ENCODE results near the gene IL17RD. TPM values are rescaled to one million over a fixed set of nuclear protein-coding genes. Genes with fewer than 3 reads are reported as not detected.

The IL17RD gene
- total RNA-seq, 1 experiment from 2014 or later: 1.3 TPM

DNA sequence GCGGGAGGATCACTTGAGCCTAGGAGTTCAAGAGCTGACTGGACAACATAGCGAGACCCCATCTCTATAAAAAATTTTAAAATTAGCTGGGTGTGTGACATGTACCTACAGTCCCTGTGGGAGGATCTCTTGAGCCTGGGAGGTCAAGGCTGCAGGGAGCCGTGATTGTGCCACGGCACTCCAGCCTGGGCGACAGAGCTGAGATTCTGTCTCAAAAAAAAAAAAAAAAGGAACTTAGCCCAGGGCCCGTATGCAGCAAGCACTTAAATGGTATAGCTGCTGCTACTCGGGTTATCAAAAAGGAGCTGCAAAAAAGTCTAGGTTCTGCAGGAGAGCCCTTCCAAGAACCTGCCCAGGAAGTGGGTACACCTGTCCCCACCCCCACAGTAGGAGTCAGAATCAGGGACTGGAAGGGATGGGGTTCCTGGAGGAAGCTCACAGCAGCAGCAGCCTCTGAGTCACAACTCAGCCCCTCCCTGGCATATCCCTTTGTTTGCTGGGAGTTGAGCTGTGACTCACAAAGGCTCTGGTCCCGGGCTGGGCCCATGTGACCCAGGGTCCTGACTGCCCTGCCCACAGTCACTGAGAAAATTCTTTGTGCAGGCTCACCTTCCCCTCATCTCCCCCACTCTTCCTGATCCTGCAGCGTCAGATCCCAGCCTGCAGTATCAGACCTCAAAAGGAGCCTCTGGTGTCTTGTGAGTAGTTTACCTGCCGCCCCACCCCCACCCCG is 104.9 kb downstream of the IL17RD start, which contains the start of gene SPATA12:
Gene SPATA12 (plus strand): TSS at position 576 of the 733 bp plus-strand sequence. CDS start 13,031 bp downstream, outside the sequence.
- DNase-seq (ENCODE audit: low spot score): peak; percentile 18
- Histone ChIP-seq H3K4me1 (ENCODE audit: insufficient read depth, low read length, poor library complexity, severe bottlenecking) (no peaks in the 10 kb centered on the region), H3K9me3 (ENCODE audit: low read depth, low read length, poor library complexity, severe bottlenecking) (no peaks in the 10 kb centered on the region), H3K4me3 (ENCODE audit: low read depth, low read length, poor library complexity, severe bottlenecking) (no peak within 1 kb of the TSS), H3K27ac (ENCODE audit: low read depth, low read length, poor library complexity, severe bottlenecking) (no peak within 1 kb of the TSS), H3K36me3 (ENCODE audit: insufficient read depth, low read length, poor library complexity, severe bottlenecking) (no peaks in the 10 kb centered on the region), H3K27me3 (replicated peaks; ENCODE audit: insufficient read depth, low read depth, low read length, poor library complexity) (no peaks in the 10 kb centered on the region)
- BruUV-seq (replicated peaks): no TSS peak
- ChIA-PET CTCF (interaction anchor here (0.6 kb wide), 1 partner anchor 9 kb away, joined by 3 read pairs; no protein-coding TSS in a partner anchor), POLR2A (ENCODE audit: low non-redundant PET) (no interaction called here)
- TF ChIP-seq EZH2 (IDR thresholded peaks at IDR 0.05; ENCODE audit: borderline replicate concordance, low read depth, low read length, poor library complexity, severe bottlenecking): no peak
- TF ChIP-seq, protein P1, sequence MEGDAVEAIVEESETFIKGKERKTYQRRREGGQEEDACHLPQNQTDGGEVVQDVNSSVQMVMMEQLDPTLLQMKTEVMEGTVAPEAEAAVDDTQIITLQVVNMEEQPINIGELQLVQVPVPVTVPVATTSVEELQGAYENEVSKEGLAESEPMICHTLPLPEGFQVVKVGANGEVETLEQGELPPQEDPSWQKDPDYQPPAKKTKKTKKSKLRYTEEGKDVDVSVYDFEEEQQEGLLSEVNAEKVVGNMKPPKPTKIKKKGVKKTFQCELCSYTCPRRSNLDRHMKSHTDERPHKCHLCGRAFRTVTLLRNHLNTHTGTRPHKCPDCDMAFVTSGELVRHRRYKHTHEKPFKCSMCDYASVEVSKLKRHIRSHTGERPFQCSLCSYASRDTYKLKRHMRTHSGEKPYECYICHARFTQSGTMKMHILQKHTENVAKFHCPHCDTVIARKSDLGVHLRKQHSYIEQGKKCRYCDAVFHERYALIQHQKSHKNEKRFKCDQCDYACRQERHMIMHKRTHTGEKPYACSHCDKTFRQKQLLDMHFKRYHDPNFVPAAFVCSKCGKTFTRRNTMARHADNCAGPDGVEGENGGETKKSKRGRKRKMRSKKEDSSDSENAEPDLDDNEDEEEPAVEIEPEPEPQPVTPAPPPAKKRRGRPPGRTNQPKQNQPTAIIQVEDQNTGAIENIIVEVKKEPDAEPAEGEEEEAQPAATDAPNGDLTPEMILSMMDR (conservative IDR thresholded peaks at IDR 0.05; ENCODE audit: low read depth, low read length): no peak
- intact Hi-C loops (cut with micrococcal nuclease; ENCODE audit: unreplicated experiment): no loop called here

DNA sequence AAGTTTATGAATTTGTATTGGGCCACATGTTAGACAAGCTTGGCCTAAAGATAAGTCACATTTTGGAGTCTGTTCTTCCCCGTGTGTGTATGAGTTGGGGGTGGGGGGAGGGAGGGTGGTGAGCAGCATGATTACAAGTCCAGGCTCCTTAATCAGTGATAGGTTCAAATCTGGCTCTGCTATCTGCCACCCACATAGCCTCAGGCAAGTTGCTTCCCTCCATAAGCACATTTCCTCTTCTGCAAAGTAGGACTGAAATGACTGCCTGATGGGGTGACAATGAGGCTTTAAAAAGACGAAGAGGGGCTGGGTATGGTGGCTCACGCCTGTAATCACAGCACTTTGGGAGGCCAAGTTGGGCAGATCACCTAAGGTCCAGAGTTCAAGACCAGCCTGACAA is 105.7 kb downstream of the IL17RD start:
- no peaks in the 10 kb centered on the region for H3K9me3 ChIP-seq (ENCODE audit: low read depth, low read length, poor library complexity, severe bottlenecking)
- TF ChIP-seq, protein P1 (conservative IDR thresholded peaks at IDR 0.05; ENCODE audit: low read depth, low read length): no peak
- POLR2A ChIA-PET (ENCODE audit: low non-redundant PET): no interaction called here
- no peak for DNase-seq (ENCODE audit: low spot score)
- CTCF ChIA-PET: no interaction called here
- intact Hi-C loops (cut with micrococcal nuclease; ENCODE audit: unreplicated experiment): no loop called here
- no peaks in the 10 kb centered on the region for H3K4me1 ChIP-seq (ENCODE audit: insufficient read depth, low read length, poor library complexity, severe bottlenecking)
- BruUV-seq (replicated peaks): no TSS peak
- H3K36me3 ChIP-seq (ENCODE audit: insufficient read depth, low read length, poor library complexity, severe bottlenecking): no peaks in the 10 kb centered on the region
- no peaks in the 10 kb centered on the region for H3K27me3 ChIP-seq (replicated peaks; ENCODE audit: insufficient read depth, low read depth, low read length, poor library complexity)
- H3K4me3 ChIP-seq (ENCODE audit: low read depth, low read length, poor library complexity, severe bottlenecking): no peak overlapping the region
- H3K27ac ChIP-seq (ENCODE audit: low read depth, low read length, poor library complexity, severe bottlenecking): no peak overlapping the region

DNA sequence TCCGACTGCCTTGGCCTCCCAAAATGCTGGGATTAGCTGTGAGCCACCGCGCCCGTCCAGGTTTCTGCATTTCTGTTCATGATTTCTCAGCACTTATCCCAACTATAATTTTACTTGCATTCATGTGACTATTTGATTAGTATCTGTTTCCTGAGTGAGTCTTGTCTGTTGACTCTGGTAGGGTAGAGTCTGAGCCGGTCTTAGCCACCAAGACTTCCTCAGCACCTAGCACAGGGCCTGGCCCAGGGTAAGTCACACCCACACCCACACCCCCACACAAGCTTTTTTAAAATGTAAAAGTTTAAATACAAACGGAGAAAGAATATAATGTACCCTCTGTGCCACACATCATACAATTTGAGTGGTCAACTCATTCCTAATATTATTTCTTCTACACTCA is 107.8 kb downstream of the IL17RD start:
- intact Hi-C loops (cut with micrococcal nuclease; ENCODE audit: unreplicated experiment): no loop called here
- Histone ChIP-seq H3K4me3 (ENCODE audit: low read depth, low read length, poor library complexity, severe bottlenecking) (no peak overlapping the region), H3K27ac (ENCODE audit: low read depth, low read length, poor library complexity, severe bottlenecking) (no peak overlapping the region), H3K9me3 (ENCODE audit: low read depth, low read length, poor library complexity, severe bottlenecking) (no peaks in the 10 kb centered on the region), H3K27me3 (replicated peaks; ENCODE audit: insufficient read depth, low read depth, low read length, poor library complexity) (no peaks in the 10 kb centered on the region), H3K36me3 (ENCODE audit: insufficient read depth, low read length, poor library complexity, severe bottlenecking) (no peaks in the 10 kb centered on the region), H3K4me1 (ENCODE audit: insufficient read depth, low read length, poor library complexity, severe bottlenecking) (no peaks in the 10 kb centered on the region)
- POLR2A ChIA-PET (ENCODE audit: low non-redundant PET): no interaction called here
- CTCF ChIA-PET: no interaction called here
- no TSS peak for BruUV-seq (replicated peaks)
- no peak for DNase-seq (ENCODE audit: low spot score)
- TF ChIP-seq, protein P1 (conservative IDR thresholded peaks at IDR 0.05; ENCODE audit: low read depth, low read length): no peak
- TF ChIP-seq EZH2 (IDR thresholded peaks at IDR 0.05; ENCODE audit: borderline replicate concordance, low read depth, low read length, poor library complexity, severe bottlenecking): no peak
